Measurements from ENCODE around the gene RAB1A. TPM values are rescaled to one million over a fixed set of nuclear protein-coding genes. Genes with fewer than 3 reads are reported as not detected.

The RAB1A gene
- total RNA-seq, 1 donor from 2014 or later: 46.4 TPM

- POLR2A ChIA-PET: interaction anchor here (1.4 to 1.7 kb wide), 3 partner anchors 12 to 54 kb away, joined by 3 to 6 read pairs (median 3); partner anchors contain the start of gene CEP68
- Mint-ChIP-seq H3K36me3 (ENCODE audit: low read depth) (peaks cover 53% of the 10 kb centered on the region), H3K27ac (peak overlapping the region; percentile 68), H3K27me3 (no peaks in the 10 kb centered on the region), H3K4me1 (peaks cover 32% of the 10 kb centered on the region), H3K4me3 (no peak overlapping the region), H3K9me3 (no peaks in the 10 kb centered on the region)
- CTCF ChIA-PET: interaction anchor here (0.6 to 1.9 kb wide), 3 partner anchors 97 to 502 kb away, joined by 3 to 6 read pairs (median 3); no protein-coding TSS in a partner anchor
- TF ChIP-seq CTCF (IDR thresholded peaks at IDR 0.05): no peak
- no peak for ATAC-seq (ENCODE audit: low read depth)
- DNase-seq: no peak
- intact Hi-C loops (cut with micrococcal nuclease): no loop called here
Observed at GRCh38 chr2:65071499-65072180, 58.3 kb downstream of the RAB1A start.

GRCh38 chr2:65070856-65071255 is 59.0 kb downstream of the RAB1A start:
- Mint-ChIP-seq H3K4me1 (peaks cover 32% of the 10 kb centered on the region), H3K9me3 (no peaks in the 10 kb centered on the region), H3K36me3 (ENCODE audit: low read depth) (peaks cover 46% of the 10 kb centered on the region), H3K4me3 (no peak overlapping the region), H3K27ac (peak overlapping the region; percentile 21), H3K27me3 (no peaks in the 10 kb centered on the region)
- intact Hi-C loops (cut with micrococcal nuclease): no loop called here
- ChIA-PET POLR2A (interaction anchor here (1.4 to 1.7 kb wide), 2 partner anchors 12 to 15 kb away, joined by 3 to 6 read pairs; partner anchors contain the start of gene CEP68), CTCF (interaction anchor here (0.9 kb wide), 1 partner anchor 98 kb away, joined by 3 read pairs; no protein-coding TSS in a partner anchor)
- no peak for TF ChIP-seq CTCF (IDR thresholded peaks at IDR 0.05)
- ATAC-seq (ENCODE audit: low read depth) (no peak), DNase-seq (no peak)

GRCh38 chr2:65070172-65070830 is 59.6 kb downstream of the RAB1A start:
- TF ChIP-seq CTCF (IDR thresholded peaks at IDR 0.05): no peak
- Mint-ChIP-seq H3K4me3 (no peak overlapping the region), H3K27me3 (no peaks in the 10 kb centered on the region), H3K36me3 (ENCODE audit: low read depth) (peaks cover 41% of the 10 kb centered on the region), H3K9me3 (no peaks in the 10 kb centered on the region), H3K4me1 (peaks cover 35% of the 10 kb centered on the region), H3K27ac (peak overlapping the region; percentile 21)
- DNase-seq (no peak), ATAC-seq (ENCODE audit: low read depth) (no peak)
- ChIA-PET CTCF (interaction anchor here (0.9 kb wide), 1 partner anchor 99 kb away, joined by 3 read pairs; no protein-coding TSS in a partner anchor), POLR2A (interaction anchor here (1.4 kb wide), 1 partner anchor 14 kb away, joined by 3 read pairs; the partner anchor contains the start of gene CEP68)
- intact Hi-C loops (cut with micrococcal nuclease): no loop called here

GRCh38 chr2:65069439-65069824 is 60.5 kb downstream of the RAB1A start:
- ATAC-seq (ENCODE audit: low read depth) (no peak), DNase-seq (no peak)
- ChIA-PET CTCF (no interaction called here), POLR2A (no interaction called here)
- Mint-ChIP-seq H3K4me1 (peaks cover 44% of the 10 kb centered on the region), H3K27me3 (no peaks in the 10 kb centered on the region), H3K4me3 (no peak overlapping the region), H3K9me3 (no peaks in the 10 kb centered on the region), H3K27ac (no peak overlapping the region), H3K36me3 (ENCODE audit: low read depth) (peaks cover 39% of the 10 kb centered on the region)
- no peak for TF ChIP-seq CTCF (IDR thresholded peaks at IDR 0.05)
- intact Hi-C loops (cut with micrococcal nuclease): no loop called here
